BLaER1 treated with 17β-estradiol and CSF1 and Interleukin-3, amounts not matched to agents 10 nM and 100 nM (cell line): ENCODE measurements around the gene TOP2A.
"Not testable (repeated sequence)": the region's sequence is repeated elsewhere in the genome, so short reads cannot be mapped to it uniquely, and the experiment has no call there.

Source experiments
- H3K27ac ChIP-seq, 11 experiments: shearing (Covaris generic); formaldehyde crosslinking; 2 replicates each; pipeline ENCODE4 v1.8.1; 2022
- H3K27me3 ChIP-seq, 11 experiments: shearing (Covaris generic); formaldehyde crosslinking; 2 replicates each; pipeline ENCODE4 v1.8.1; 2022
- H3K36me3 ChIP-seq, 11 experiments: shearing (Covaris generic); formaldehyde crosslinking; 2 replicates each; pipeline ENCODE4 v1.8.1; 2022
- H3K4me1 ChIP-seq, 10 experiments: shearing (Covaris generic); formaldehyde crosslinking; 2 replicates each; pipeline ENCODE4 v1.8.1; 2022
- H3K4me2 ChIP-seq, 11 experiments: shearing (Covaris generic); formaldehyde crosslinking; 2 replicates each; pipeline ENCODE4 v1.8.1; 2022
- H3K4me3 ChIP-seq, 10 experiments: shearing (Covaris generic); formaldehyde crosslinking; 2 replicates each; pipeline ENCODE4 v1.8.1; 2022
- H3K9ac ChIP-seq, 11 experiments: shearing (Covaris generic); formaldehyde crosslinking; 2 replicates each; pipeline ENCODE4 v1.8.1; 2022
- H3K9me3 ChIP-seq, 11 experiments: shearing (Covaris generic); formaldehyde crosslinking; replicated peaks in 1 of 11; 2 replicates each; pipeline ENCODE4 v1.8.1; 2022
- H4K20me1 ChIP-seq, 11 experiments: shearing (Covaris generic); formaldehyde crosslinking; 2 replicates each; pipeline ENCODE4 v1.8.1; 2022
- Cebpa-rat ChIP-seq, 11 experiments: shearing (Covaris generic); IDR thresholded peaks; 2 replicates each; pipeline ENCODE4 v1.8.1; 2022

The TOP2A gene

DNA sequence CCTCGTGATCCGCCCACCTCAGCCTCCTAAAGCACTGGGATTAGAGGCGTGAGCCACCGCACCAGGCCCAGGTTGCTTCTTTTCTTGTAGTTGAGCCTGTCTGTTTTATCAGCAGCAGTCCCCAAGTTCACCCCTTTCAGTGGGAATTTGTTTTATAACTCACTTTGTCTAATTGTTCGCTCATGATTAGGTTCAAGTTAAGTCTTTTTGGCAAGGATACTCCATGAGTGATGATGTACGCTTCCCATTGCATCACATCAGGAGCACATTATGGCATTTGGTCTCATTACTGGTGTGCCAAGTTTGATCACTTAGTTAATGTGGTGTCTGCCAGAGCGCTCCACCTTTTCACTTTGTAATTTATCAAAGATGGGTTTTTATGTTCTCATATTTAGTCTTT, 38.7 kb downstream of the TOP2A start:
- TF ChIP-seq Cebpa-rat (IDR thresholded peaks at IDR 0.05): no peak
- no peak overlapping the region for H3K27ac ChIP-seq
- peaks cover 0 to 3% (median 0%) of the 10 kb centered on the region in 11 experiments; a peak in 1 of 22 replicates for H4K20me1 ChIP-seq
- no peaks in the 10 kb centered on the region for H3K27me3 ChIP-seq
- peaks cover 0 to 17% (median 9%) of the 10 kb centered on the region in 11 experiments; a peak in 10 of 22 replicates for H3K9me3 ChIP-seq
- H3K9ac ChIP-seq: no peak overlapping the region
- peaks cover 0 to 21% (median 7%) of the 10 kb centered on the region in 10 experiments; a peak in 12 of 20 replicates for H3K4me1 ChIP-seq
- H3K4me3 ChIP-seq: no peak overlapping the region
- H3K4me2 ChIP-seq: no peak overlapping the region
- H3K36me3 ChIP-seq: peaks cover 0 to 15% (median 5%) of the 10 kb centered on the region in 11 experiments; a peak in 10 of 22 replicates

DNA sequence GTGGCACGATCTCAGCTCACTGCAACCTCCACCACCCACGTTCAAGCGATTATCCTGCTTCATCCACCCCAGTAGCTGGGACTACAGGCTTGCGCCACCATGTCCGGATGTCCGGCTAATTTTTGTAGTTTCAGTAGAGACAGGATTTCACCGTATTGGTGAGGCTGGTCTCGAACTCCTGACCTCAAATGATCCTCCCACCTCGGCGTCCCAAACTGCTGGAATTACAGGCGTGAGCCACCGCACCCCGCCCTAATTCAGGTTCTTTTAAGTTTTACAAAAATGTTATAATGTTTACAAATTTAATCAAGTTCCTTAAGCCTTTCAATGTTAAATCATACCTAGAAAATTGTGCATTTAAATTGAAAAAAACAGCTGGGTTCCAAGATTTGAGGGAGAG, 39.9 kb downstream of the TOP2A start:
- Histone ChIP-seq H4K20me1 (no peaks in the 10 kb centered on the region), H3K27me3 (no peaks in the 10 kb centered on the region), H3K4me1 (peaks cover 3 to 28% (median 14%) of the 10 kb centered on the region in 10 experiments; a peak in 18 of 20 replicates), H3K27ac (no peak overlapping the region), H3K9ac (no peak overlapping the region), H3K4me2 (no peak overlapping the region), H3K4me3 (no peak overlapping the region), H3K9me3 (peaks cover 0 to 28% (median 12%) of the 10 kb centered on the region in 11 experiments; a peak in 13 of 22 replicates), H3K36me3 (peaks cover 0 to 5% (median 0%) of the 10 kb centered on the region in 11 experiments; a peak in 3 of 22 replicates)
- no peak for TF ChIP-seq Cebpa-rat (IDR thresholded peaks at IDR 0.05)

DNA sequence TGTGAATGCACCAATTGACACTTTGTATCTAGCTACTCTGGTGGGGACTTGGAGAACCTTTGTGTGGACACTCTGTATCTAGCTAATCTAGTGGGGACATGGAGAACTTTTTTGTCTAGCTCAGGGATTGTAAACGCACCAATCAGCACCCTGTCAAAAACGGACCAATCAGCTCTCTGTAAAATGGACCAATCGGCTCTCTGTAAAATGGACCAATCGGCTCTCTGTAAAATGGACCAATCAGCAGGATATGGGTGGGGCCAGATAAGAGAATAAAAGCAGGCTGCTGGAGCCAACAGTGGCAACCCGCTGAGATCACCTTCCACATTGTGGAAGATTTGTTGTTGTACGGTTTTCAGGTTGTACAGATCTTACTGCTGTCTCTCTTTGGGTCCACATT, 41.2 kb downstream of the TOP2A start:
- not testable (repeated sequence) for H3K4me3 ChIP-seq, H3K36me3 ChIP-seq, H3K27me3 ChIP-seq, H4K20me1 ChIP-seq, H3K9ac ChIP-seq, H3K27ac ChIP-seq
- H3K4me1 ChIP-seq: peaks cover 14 to 41% (median 27%) of the 10 kb centered on the region in 10 experiments; a peak in 19 of 20 replicates
- peaks cover 0 to 39% (median 13%) of the 10 kb centered on the region in 11 experiments; a peak in 13 of 22 replicates for H3K9me3 ChIP-seq
- 0 out of 22 replicates have a peak overlapping the region, but pooled peaks of 2 of the 11 experiments have one; percentile 15 to 20 for H3K4me2 ChIP-seq

DNA sequence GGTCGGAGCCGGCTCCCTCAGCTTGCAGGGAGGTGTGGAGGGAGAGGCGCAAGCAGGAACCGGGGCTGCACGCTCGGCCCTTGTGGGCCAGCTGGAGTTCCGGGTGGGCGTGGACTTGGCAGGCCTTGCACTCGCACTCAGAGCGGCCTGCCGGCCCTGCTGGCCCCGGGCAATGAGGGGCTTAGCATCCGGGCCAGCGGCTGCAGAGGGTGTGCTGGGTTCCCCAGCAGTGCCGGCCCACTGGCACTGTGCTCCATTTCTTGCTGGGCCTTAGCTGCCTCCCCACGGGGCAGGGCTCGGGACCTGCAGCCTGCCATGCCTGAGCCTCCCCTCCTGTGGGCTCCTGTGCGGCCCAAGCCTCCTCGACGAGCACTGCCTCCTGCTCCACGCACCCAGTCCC, 41.9 kb downstream of the TOP2A start:
- H3K4me2 ChIP-seq, H3K36me3 ChIP-seq, H3K27ac ChIP-seq, H3K27me3 ChIP-seq, H3K4me3 ChIP-seq, H4K20me1 ChIP-seq, H3K9ac ChIP-seq: not testable (repeated sequence)
- Histone ChIP-seq H3K4me1 (peaks cover 14 to 48% (median 32%) of the 10 kb centered on the region in 10 experiments; a peak in 19 of 20 replicates), H3K9me3 (peaks cover 0 to 46% (median 13%) of the 10 kb centered on the region in 11 experiments; a peak in 14 of 22 replicates)

DNA sequence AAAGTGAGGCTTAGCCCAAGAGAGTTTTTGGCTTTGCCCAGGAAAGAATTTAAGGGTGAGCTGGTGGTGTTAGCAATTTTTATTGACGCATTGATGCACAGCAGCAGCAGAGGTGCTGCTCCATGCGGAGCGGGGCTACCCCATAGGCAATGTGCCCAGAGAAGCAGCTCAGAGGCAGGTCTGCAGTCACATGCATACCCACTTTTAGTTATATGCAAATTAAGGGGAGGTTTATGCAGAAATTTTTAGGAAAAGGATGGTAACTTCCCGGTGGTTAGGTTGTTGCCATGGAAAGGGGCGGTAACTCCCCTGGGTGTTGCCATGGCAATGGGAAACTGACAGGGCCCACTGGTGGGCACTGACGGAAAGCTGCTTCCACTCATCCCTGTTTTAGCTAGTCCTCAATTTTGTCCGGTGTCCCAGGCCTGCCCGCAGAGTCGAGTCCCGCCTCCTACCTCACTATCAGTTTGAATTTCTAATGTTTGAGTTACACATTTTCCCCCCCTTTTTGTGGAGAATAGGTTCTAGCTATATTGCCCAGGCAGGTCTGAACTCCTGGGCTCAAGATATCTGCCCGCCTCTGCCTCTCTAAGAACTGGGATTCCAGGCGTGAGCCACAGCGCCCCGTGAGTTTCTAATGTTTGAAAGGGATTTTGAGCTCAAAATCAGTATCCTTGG, 42.7 kb downstream of the TOP2A start:
- Histone ChIP-seq H3K27me3 (no peaks in the 10 kb centered on the region), H3K4me2 (peak overlapping the region in 6 of 11 experiments; percentile 0 to 62 (median 5); a peak in 4 of 22 replicates), H3K9ac (no peak overlapping the region)

DNA sequence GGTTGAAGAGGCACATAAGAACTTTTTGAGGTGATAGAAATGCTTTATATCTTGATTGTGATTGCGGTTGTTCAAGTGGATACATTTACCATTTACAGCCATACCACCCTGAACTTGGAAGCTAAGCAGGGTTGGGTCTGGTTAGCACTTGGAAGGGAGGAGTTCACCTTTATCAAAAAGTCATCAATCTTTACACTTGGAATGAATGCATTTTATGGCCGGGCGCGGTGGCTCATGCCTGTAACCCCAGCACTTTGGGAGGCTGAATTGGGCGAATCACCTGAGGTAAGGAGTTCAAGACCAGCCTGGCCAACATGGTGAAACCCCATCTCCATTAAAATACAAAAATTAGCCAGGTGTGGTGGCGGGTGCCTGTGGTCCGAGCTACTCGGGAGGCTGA, 43.7 kb downstream of the TOP2A start:
- H3K4me1 ChIP-seq: peaks cover 14 to 51% (median 32%) of the 10 kb centered on the region in 10 experiments; a peak in 19 of 20 replicates
- no peak for TF ChIP-seq Cebpa-rat (IDR thresholded peaks at IDR 0.05)
- H3K4me2 ChIP-seq: peak overlapping the region in 4 of 11 experiments; percentile 0 to 64 (median 44); a peak in 4 of 22 replicates
- H3K27me3 ChIP-seq: no peaks in the 10 kb centered on the region
- H3K9ac ChIP-seq: no peak overlapping the region
- H4K20me1 ChIP-seq: no peaks in the 10 kb centered on the region
- no peak overlapping the region for H3K4me3 ChIP-seq
- peaks cover 0 to 46% (median 13%) of the 10 kb centered on the region in 11 experiments; a peak in 14 of 22 replicates for H3K9me3 ChIP-seq
- peak overlapping the region in 2 of 11 experiments; percentile 72 to 77; a peak in 5 of 22 replicates for H3K27ac ChIP-seq
- no peaks in the 10 kb centered on the region for H3K36me3 ChIP-seq

More for the DNA sequence above, 42.7 kb downstream of the TOP2A start:
- Histone ChIP-seq H4K20me1 (no peaks in the 10 kb centered on the region), H3K4me3 (no peak overlapping the region), H3K9me3 (peaks cover 0 to 46% (median 13%) of the 10 kb centered on the region in 11 experiments; a peak in 14 of 22 replicates), H3K36me3 (no peaks in the 10 kb centered on the region), H3K4me1 (peaks cover 14 to 50% (median 32%) of the 10 kb centered on the region in 10 experiments; a peak in 19 of 20 replicates), H3K27ac (peak overlapping the region in 1 of 11 experiments; percentile 77; a peak in 1 of 22 replicates)
- no peak for TF ChIP-seq Cebpa-rat (IDR thresholded peaks at IDR 0.05)

DNA sequence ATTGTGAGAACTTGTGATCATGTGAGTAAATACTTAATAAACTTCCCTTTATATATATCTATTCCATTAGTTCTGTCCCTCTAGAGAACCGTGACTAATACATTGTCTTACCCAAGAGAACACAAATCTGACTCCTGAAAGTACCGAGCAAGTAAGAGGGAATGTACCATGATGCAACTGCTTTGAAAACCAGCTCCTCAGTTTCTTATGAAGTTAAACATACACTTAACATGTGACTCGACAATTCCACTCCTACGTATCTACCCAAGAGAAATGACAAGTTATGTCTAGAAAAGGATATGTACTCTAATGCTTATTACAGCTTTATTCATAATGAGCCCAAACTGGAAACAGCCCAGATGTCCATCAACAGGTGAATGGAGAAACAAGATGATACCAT, 44.4 kb downstream of the TOP2A start:
- H4K20me1 ChIP-seq: no peaks in the 10 kb centered on the region
- no peaks in the 10 kb centered on the region for H3K36me3 ChIP-seq
- H3K4me3 ChIP-seq: no peak overlapping the region
- H3K9me3 ChIP-seq: peaks cover 0 to 46% (median 13%) of the 10 kb centered on the region in 11 experiments; a peak in 14 of 22 replicates
- no peak for TF ChIP-seq Cebpa-rat (IDR thresholded peaks at IDR 0.05)
- H3K27ac ChIP-seq: peak overlapping the region in 6 of 11 experiments; percentile 18 to 77 (median 60); a peak in 11 of 22 replicates
- no peaks in the 10 kb centered on the region for H3K27me3 ChIP-seq
- peak overlapping the region in 1 of 11 experiments; percentile 41; a peak in 3 of 22 replicates for H3K9ac ChIP-seq
- peaks cover 14 to 55% (median 32%) of the 10 kb centered on the region in 10 experiments; a peak in 19 of 20 replicates for H3K4me1 ChIP-seq
- H3K4me2 ChIP-seq: peak overlapping the region in 7 of 11 experiments; percentile 38 to 72 (median 62); a peak in 14 of 22 replicates

DNA sequence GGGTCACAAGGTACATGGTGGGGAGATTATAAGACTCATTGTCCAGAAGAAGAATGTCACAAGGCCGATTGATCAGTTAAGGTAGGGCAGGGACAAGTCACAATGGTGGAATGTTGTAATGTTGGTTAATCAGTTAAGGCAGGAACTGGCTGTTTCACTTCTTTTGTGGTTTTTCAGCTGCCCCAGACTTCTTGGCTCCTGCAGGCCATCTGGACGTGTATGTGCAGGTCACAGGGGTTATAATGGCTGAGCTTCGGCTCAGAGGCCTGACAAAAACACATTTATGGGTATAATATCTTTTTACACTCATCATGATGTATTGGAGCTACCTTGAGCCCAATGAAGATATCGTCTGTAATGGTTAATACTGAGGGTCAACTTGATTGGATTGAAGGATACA, 45.1 kb downstream of the TOP2A start:
- H3K9ac ChIP-seq: peak overlapping the region in 1 of 11 experiments; percentile 41; a peak in 3 of 22 replicates
- H4K20me1 ChIP-seq, H3K4me3 ChIP-seq, H3K36me3 ChIP-seq, H3K27me3 ChIP-seq: not testable (repeated sequence)
- peak overlapping the region; percentile 17 to 72 (median 46); a peak in 20 of 22 replicates for H3K4me2 ChIP-seq
- H3K9me3 ChIP-seq: peaks cover 0 to 46% (median 13%) of the 10 kb centered on the region in 11 experiments; a peak in 14 of 22 replicates
- H3K27ac ChIP-seq: peak overlapping the region in 6 of 11 experiments; percentile 18 to 77 (median 67); a peak in 13 of 22 replicates
- H3K4me1 ChIP-seq: peaks cover 14 to 55% (median 32%) of the 10 kb centered on the region in 10 experiments; a peak in 19 of 20 replicates

DNA sequence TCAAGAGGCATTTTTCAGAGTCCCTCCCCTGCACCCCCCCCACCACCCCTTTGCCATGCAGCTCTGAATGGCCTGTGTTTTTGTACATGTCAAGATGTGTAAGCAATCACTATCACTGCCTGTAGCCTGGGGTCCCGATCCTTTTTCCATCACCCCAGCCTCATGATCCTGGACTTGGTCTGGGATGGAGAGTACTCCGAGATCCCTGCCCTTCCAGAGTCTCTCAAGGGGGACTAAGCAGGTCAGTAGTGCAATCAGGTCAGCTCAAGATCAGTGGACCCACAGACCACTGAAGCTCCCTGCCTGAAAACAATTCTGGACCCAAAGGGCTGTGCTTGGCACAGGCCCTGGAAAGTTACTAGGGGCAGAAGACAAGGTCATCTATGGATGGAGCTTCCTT, 45.7 kb downstream of the TOP2A start:
- H3K27ac ChIP-seq: peak overlapping the region in 7 of 11 experiments; percentile 18 to 77 (median 64); a peak in 12 of 22 replicates
- TF ChIP-seq Cebpa-rat (IDR thresholded peaks at IDR 0.05): no peak
- peaks cover 14 to 54% (median 33%) of the 10 kb centered on the region in 10 experiments; a peak in 19 of 20 replicates for H3K4me1 ChIP-seq
- H4K20me1 ChIP-seq: no peaks in the 10 kb centered on the region
- 0 out of 22 replicates have a peak overlapping the region, but pooled peaks of 1 of the 11 experiments have one; percentile 19 for H3K9ac ChIP-seq
- H3K36me3 ChIP-seq: no peaks in the 10 kb centered on the region
- no peaks in the 10 kb centered on the region for H3K27me3 ChIP-seq
- peaks cover 0 to 45% (median 13%) of the 10 kb centered on the region in 11 experiments; a peak in 14 of 22 replicates for H3K9me3 ChIP-seq
- H3K4me2 ChIP-seq: peak overlapping the region; percentile 17 to 72 (median 46); a peak in 20 of 22 replicates
- no peak overlapping the region for H3K4me3 ChIP-seq
